HG03439 (cell line): Measurements from ENCODE around the gene NEDD4L.
"Not testable (repeated sequence)": the region's sequence is repeated elsewhere in the genome, so short reads cannot be mapped to it uniquely, and the experiment has no call there.

Experiments
- ATAC-seq: cut with Tn5 transposase; IDR thresholded peaks from one replicate; pipeline ENCODE4 v1.9.1; 2021; ENCODE audit warnings: mild to moderate bottlenecking, moderate library complexity; ENCODE audit not compliant: unreplicated experiment

NEDD4L gene

DNA sequence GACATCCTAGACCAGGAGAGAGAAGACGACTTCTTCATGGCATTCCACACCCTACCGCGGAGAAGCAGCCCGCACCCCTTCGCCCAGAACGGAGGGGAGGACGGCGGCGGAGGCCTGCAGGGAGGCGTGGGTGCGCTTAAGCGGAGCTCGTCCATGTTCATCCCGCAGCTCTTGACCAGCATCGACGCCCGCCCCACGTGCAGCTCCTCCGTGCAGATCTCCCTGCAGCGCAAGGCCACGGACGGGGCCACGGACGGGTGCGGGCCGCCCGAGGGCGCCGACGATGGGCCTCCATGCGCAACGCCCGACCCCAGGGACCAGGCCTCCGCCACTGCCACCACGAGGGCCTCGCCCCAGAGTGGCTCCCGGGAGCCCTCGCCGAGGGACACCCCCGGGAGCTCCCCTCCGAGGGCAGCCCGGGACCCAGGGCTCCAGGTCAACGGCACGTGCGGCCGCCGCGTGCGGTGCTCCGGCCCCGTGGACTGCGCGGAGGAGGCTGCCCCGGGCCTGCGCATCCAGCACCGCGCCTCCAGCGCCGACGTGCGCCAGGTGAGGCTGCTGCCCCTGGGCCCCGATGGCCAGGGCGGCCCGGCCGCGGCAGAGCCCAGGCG is 211.8 kb downstream of the NEDD4L start:
- ATAC-seq = no peak

DNA sequence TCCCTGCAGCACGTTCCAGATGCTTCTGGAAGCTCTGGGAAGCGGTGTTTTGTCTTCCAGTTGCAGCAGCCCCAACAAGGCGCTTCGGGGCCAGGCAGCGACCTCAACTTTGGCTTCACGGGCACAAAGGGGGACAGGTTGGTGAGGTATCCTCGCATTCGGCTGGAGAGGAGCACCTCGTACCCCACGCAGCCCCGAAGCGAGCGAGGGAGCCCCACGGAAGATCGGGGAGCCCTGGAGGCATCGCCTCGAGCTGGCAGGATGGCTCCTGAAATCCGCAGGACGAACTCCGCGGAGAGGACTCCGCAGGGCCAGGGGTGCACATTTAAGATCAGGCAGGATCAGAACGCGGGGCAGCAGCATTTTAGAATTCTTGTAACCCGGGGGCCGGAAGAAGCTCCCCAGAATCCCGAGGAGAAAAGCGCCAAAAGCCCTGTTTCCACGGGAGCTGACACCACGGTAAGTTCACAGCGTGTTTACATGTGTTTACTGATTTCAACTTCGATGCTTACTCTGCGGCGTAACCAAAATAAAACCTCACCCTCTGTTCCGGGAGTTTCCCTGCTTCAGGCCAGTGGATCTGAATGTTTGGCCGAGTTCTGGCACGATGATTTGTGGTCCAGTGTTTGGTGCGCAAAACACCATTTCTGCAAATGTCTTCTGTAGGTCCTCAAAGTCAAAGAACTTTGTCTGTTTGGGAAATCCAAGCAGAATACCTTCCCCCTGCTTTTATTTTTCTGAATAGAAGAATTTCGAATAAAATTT is 212.5 kb downstream of the NEDD4L start:
- no peak for ATAC-seq

DNA sequence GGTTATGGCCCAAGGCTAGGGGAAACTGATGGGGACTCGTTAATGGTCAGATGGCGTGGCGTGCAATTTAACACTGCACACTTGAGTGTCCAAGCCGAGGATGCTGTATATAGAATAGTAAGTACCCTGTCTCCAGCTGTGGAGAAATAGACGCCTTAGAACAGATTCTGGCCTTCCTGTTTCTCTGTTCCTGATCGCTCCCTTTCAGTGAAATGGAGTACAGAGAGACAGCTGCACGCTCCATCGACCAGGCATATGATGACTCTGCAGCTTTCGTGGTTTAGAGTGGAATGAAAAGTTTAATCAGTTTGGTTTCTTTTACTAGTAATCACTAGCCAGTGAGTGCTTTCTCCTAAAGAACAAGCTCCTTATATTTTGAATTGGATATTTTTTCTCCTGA is 213.4 kb downstream of the NEDD4L start:
- ATAC-seq = no peak

DNA sequence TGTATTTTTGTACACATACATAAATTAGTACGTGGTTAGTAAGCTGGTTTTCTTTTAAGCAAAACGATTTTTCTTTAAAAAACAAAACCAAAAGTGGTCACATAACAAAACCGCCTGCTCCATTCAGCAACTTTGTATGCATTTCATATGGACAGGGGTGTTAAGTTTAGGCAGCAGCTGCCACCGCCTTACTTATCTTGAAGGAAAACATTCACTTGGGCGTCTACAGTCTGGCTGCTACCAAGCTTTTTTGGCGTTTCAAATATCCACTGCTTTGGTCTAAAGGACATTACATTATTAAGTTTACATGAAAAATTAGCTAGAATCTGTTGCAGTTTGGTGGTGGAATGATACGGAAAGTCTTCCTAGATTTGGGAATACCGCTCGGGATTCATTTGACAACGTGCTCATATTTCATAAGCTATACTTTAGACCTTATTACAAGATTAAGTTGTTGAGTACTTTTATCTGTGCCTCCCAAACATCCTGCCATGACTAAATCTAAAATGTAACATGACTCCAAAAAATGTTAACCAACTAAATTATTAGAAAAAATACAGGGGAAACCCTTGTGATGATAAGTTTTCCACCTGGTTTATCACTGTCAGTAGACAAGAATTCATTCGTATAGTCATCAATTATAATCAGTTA is 214.8 kb downstream of the NEDD4L start:
- no peak for ATAC-seq

DNA sequence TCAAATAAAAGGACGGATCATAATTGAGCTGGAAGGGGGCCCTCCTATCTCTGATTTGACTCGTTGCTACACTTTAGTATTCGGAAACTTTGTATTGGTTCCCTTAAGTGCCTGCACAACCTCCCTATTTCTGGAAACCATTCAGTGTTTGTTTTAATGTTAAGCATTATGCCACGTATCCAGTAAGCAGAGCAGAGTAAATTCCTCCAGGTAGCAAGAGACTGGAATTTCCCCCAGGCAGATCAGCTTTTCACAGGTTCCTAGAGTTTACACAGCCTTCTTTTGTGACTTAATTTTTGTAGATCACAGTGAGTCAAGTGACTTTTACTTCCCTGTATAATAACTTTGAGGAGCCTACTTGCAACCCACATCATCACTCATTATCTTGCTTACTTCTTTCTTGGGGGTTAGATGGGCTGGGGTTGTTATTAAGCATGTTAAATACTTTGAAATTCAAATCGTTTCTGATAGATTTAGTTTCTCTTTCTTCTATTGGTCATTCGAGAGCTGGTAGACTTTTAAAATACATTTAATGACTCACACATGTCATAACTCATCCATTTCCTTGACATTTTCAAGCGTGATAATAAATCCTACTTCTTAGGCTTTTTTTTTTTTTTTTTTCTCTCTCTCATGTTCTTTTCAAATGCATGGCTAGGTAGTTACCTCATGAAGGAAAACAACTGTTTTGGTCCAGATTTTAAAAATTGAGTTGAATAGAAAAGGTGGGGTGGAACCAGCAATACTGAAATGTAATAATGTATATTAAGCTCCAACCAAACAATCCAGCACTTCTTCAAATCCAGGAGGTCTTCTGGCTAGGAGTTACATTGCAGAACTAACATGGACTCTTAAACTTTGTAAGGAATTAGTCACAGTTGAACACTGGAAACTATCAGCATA is 219.3 kb downstream of the NEDD4L start:
- no peak for ATAC-seq

- ATAC-seq = no peak
Measured at GRCh38 chr18:58264075-58264474, 220.0 kb downstream of the NEDD4L start.

DNA sequence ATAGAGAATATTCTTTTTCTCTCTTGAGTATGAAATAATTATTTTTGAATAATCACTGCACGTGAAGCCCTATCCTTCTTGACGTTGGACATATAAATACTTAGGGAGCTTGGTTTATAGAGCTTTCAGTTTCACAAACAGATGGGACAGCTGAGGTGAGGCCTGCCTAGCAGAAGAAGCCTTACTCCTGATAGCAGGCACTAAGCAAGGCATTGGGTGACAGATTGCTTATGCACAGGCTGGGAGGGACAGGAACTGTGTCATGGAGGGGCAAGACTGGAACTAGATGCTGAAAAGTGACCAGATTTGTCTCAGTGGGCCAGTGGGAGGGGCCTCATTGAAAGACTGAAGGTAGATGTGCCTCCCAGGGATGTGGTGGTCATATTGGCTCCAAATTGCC is 220.8 kb downstream of the NEDD4L start:
- no peak for ATAC-seq

DNA sequence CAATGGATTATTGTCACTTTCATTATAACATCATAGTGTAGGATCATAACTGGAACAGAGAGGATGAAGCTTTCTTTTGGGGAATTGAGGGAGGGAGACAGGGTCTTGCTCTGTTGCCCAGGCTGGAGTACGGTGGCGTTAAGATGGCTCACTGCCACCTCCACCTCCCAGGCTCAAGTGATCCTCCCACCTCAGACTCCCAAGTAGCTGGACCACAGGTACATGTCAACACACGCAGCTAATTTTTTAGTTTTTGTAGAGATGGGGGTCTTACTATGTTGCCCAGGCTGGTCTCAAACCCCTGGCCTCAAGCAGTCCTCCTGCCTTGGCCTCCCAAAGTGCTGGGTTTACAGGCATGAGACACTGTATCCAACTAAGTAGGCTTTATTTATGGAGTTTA is 221.5 kb downstream of the NEDD4L start:
- ATAC-seq = not testable (repeated sequence)

- no peak for ATAC-seq
Measured at GRCh38 chr18:58266291-58266690, 222.3 kb downstream of the NEDD4L start.

DNA sequence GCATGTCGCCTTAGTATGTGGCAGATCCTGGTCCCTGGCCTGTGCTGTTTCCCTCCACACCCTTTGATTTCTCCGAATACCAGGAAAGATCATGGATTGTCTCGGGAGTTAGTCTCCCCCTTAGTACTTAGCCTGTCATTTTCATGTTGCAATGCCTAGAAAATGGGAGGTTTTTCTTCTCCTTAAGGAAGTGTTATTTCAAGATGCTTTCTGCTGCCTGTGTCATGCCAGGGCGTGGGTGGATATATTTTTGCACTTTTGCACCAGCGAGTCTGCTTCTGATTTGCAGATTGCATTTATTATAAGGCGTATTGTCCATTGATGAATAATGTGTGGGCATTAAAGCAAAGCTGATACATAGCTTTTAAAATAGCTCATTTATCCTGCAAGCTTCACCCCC is 223.5 kb downstream of the NEDD4L start:
- ATAC-seq = no peak

GRCh38 chr18:58268849-58269248 is 224.8 kb downstream of the NEDD4L start:
- ATAC-seq = no peak

GRCh38 chr18:58269931-58270330 is 225.9 kb downstream of the NEDD4L start:
- no peak for ATAC-seq

GRCh38 chr18:58270396-58270795 is 226.4 kb downstream of the NEDD4L start:
- ATAC-seq = no peak

DNA sequence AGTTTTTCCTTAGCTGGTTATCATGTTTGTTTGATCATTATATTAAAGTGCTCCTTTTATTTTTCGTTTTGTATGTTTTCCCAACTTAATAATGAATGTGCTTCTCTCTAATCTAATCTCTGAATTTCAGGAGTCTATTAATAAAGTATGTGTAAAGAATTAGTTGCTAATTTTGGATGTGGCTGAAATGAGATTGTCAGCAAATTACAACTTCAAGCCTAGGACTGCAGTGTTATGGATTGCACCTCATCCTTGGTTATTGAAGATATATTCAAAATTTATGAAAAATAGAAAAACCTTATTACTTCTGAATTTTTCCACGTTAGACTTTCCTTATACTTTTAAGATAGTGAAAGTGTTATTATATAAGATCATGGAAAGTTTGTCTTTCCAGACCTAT is 227.7 kb downstream of the NEDD4L start:
- ATAC-seq = no peak

GRCh38 chr18:58272209-58272608 is 228.2 kb downstream of the NEDD4L start:
- ATAC-seq = no peak

GRCh38 chr18:58272779-58273435 is 228.9 kb downstream of the NEDD4L start:
- ATAC-seq = no peak

GRCh38 chr18:58275176-58275575 is 231.2 kb downstream of the NEDD4L start:
- no peak for ATAC-seq

DNA sequence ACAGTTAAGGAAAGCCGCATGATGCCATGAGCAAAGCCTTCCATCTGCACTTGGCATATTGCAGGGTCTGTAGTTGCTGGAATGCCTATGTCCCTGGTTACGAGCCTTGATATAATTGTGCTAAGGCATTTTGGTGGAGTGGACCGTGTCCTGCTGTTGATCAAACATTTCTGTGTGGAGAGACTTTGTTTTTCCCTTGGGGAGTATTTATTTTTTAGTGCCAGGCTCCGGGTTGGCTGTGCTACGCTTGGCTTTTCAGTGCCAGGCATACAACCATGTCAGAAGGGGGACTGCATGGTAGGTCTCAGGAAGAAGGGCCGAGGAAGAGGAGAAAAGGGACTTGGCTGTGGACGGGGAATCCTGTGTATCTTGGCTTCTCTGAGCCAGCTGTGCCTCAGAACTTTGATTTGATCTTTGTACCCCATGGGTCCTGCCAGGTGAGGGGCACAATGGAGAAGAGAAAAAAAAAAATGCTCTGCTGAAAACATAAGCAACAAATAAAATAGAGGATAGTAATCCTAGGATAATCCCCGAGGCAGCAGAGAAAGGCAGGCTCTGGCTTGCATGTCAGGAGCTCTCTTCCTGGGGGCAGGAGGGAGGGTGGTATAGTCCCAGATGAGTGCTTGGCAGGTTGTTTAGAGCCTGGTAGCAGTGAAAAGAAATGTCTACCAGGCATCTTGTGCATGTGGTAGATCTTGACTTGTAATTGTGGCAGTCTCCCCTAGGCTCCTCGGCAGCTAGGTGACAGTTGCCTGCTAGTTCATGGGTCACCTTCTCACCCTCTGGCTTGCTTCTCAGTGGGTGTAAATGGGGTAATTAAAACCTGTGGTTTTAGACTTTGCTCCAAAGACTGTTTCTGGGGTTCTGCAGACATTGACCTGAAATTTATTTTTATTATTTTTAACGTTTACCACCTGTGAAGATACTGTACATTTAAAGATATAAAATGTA is 233.0 kb downstream of the NEDD4L start:
- ATAC-seq = no peak

DNA sequence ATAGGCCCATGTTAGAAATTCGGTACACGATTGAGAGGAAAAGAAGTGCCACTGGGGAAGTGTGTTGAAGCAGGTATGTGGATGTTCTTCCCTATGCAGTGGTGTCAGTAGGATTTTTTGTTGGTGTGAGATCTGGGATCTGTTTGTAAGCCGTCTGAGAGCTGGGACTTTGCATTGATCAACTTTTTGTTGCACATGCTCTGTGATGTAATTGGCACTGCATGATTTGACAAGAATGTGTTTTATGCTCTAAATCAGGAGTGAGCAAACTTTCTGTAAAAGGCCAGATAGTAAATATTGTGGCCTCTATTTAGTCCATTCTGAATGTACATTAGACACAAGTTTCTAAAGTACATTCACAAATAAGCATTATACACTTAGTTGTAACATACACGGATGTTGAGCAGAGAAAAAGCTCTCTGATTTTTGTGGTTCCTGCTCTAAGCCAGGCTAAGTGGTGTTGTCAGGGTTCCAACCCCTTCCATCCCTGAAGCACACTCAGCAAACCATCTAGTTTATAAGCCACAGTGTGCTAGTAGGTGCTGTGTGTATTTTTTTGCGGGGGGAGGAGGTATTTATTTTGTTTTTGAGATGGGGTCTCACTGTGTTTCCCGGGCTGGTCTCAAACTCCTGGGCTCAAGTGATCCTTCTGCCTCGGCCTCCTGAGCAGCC is 235.6 kb downstream of the NEDD4L start:
- ATAC-seq = no peak
